Hippocampal formation (tissue), 2 donors: ENCODE measurements around the gene WDR74.
A peak's percentile ranks its signal among the peaks of the same experiment; 100 is the strongest.
"Not testable (repeated sequence)": the region's sequence is repeated elsewhere in the genome, so short reads cannot be mapped to it uniquely, and the experiment has no call there.

Experiments
- DNase-seq, 2 donors: peaks; one replicate each; lab custom pipeline; 2025; lab: John Stamatoyannopoulos, UW

WDR74 gene

GRCh38 chr11:62860835-62861563, 21.6 kb upstream of the WDR74 start:
- no peak for DNase-seq

DNA sequence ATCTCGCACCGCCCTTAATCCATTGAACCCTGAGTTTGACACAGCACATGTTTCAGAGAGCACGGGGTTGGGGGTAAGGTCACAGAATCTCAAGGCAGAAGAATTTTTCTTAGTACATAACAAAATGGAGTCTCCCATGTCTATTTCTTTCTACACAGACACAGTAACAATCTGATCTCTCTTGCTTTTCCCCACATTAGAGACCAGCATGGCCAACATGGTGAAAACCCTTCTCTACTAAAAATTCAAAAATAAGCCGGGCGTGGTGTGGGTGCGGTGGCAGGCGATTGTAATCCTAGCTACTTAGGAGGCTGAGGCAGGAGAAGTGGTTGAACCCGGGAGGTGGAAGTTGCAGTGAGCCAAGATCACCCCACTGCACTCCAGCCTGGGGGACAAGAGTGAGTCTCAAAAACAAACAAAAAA, 19.9 kb upstream of the WDR74 start:
- not testable (repeated sequence) for DNase-seq

DNA sequence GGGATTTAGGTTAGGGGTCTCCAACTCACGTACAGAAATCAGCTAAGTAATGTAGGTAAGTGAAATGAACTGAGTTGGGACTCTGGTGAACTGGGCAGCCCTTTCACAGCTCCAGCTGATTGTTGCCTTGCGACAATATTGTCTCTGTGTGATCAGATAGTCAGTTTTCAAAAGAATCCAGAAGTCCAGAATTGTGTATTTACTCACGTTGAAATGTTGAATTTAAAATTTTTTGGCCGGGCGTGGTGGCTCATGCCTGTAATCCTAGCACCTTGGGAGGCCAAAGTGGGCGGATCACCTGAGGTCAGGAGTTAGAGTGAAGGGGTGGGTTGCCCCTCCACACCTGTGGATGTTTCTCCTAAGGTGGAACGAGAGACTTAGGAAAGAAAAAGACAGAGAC, 18.8 kb upstream of the WDR74 start:
- no peak for DNase-seq

DNA sequence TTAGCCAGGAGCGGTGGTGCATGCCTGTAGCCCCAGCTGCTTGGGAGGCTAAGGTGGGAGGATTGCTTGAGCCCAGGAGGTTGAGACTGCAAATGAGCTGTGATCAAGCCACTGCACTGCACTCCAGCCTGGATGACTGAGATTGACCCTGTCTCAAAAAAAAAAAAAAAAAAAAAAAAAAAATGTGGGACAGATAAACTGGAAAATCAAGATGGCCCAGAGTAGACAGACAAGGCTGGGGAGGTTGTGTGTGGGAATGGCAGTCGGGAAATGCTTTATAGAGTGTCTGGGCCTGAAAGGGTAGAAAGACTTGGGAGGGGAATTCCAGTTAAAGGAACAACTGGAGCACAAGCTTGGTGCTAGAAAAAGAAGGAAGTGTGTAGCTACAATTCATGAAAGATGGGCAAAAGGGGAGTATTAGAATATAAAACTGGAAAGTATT, 18.2 kb upstream of the WDR74 start:
- no peak for DNase-seq

DNA sequence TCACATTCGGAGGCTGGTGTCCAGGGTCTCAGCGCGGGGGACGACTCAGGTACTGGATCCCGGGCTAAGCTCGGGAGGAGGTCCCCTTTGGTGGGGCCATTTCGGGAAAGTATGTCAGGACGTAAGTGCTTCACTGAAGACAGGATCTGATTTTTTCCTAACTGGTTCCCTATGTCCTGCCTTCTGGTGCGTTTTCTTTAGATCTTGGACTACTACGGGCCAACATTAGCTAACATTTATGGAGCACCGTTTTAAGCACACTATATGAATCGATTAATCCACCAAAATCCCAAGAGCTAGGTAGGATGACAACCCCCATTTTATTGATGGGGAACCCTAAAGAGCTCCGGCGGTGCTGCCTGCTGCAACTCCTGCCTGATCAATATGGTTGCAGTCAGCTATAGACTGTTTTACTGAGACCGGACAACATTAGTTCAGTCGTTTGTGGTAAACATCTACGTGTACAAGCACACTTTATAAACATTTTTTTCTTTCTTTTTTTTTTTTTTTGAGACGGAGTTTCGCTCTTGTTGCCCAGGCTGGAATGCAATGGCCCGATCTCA, 17.0 kb upstream of the WDR74 start:
- DNase-seq = no peak

DNA sequence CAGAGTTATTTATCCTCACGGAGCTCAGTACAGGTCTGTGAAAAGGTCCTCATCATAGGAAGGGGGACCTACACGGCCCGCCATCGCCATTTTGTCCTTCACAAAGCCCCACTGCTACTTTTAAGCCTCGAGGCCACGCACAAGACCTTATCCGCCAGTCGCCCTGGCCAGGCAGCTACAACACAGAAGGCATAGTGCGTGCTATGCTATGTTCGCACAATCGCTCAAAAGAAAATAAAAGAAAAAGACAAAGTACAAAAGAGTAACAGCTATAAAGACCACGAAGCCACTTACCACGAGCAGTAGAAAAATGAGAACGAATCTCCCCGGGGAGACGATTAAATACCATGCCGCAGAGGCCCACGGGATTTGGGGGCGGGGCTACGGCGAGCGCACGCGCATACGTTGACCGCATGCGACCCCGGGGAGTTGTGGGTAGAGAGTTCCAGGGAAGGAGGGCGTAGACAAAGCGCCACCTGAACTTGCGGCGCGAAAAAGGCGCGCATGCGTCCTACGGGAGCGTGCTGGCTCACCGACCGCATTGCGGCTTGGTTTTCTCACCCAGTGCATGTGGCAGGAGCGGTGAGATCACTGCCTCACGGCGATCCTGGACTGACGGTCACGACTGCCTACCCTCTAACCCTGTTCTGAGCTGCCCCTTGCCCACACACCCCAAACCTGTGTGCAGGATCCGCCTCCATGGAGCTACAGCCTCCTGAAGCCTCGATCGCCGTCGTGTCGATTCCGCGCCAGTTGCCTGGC, 16.4 kb upstream of the WDR74 start:
- DNase-seq = peak; percentile 93 to 95

DNA sequence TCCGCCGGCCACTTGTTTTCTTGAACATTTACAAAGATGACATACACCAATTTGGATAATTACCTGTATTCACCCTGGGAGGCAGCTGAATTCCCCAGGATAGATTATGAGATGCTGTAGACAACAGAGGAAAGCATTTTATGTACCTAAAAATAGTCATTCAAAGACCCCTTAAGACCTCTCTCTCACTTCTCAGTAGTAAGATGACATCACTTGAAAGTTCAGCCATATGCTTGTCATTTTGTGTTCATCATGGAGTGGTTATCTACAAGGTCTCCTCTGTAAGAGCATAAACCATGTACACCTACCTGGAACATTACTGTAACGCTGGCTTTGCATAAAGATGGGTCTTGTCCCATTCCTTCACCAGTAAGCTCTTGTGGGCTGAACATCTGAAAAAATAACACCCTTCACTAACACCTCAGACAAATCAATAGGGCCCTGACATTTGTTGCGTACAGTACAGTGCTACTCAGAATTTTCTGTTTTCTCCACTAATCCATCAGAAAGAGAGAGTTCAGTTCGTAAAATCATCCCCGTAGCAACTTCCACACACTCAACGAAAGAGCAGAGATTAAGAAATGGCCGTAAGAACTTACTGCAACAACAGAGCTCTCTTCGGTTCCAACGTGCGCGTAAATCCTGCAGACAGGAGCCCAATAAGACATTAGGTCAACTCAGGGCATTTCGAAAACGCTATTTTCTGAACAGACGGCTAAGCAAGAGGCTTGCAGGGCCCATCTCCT, 15.6 kb upstream of the WDR74 start:
- DNase-seq = no peak

DNA sequence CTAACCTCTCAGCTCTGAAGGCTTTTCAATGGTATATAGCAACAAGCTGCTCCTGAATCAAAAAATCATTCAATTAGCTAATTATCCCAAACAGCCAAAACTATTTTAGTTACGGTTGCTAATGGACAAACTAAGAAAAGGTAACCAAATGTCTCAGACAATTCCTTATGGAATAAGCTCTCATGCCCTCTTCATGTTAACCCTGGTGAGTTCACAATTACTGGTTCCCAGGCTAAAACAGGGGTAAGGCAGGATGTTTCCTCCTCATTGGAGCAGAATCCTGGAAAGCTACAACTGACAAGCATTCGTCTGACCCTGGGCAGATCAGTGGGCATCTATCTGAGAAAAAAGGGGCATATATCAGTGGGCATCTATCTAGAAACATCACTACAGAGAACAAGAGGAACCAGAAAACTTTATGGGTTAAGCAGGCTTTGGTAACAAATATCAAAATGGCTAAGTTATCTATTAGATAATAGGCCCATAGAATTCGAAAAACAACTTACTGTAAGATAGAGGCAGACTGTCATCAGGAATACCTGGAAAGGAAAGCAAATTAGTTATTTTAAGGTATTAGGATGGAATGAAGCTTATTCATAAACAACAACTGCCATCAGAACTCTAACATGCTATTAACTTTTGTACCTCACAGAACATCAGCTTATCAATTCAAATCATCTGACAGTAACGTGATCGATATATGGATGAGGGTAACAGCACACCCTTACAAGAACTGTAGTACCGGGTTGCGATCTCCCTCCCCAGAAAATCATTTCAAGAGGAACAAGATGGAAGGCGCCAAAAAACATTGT, 14.8 kb upstream of the WDR74 start:
- DNase-seq = no peak

GRCh38 chr11:62853279-62853965, 14.0 kb upstream of the WDR74 start:
- DNase-seq = no peak

DNA sequence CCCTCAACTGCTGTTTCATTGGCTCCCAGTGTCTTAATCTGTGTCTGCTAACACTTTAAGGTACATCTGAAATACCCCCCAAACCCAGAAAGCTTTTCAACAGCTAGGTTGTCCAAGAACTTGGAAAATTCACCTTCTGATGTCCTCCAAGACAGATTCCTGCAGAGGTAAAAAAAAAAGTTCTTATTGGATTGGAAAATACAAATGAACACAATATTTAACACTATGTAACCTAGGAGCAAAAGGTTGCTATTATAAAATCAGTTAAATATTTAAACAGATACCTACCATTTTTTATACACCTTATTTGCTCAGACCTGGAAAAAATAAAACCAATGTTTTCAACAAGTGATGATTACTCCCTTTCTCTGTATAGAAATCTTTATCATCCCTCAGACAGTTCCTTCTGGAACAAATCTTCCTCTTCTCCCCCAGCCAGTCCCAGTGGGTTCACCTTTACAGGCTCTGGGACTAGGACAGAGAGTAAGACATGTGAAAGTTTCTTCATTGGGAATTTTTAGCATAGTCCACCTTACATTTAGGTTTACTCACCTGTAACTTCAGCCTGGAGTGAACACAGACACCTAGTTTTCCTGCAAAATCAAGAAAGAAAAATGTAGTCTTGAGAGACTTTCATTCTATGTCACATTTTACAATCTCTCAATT, 13.3 kb upstream of the WDR74 start:
- no peak for DNase-seq

GRCh38 chr11:62851807-62852522, 12.6 kb upstream of the WDR74 start:
- no peak for DNase-seq

GRCh38 chr11:62850911-62851806, 11.8 kb upstream of the WDR74 start:
- no peak for DNase-seq

DNA sequence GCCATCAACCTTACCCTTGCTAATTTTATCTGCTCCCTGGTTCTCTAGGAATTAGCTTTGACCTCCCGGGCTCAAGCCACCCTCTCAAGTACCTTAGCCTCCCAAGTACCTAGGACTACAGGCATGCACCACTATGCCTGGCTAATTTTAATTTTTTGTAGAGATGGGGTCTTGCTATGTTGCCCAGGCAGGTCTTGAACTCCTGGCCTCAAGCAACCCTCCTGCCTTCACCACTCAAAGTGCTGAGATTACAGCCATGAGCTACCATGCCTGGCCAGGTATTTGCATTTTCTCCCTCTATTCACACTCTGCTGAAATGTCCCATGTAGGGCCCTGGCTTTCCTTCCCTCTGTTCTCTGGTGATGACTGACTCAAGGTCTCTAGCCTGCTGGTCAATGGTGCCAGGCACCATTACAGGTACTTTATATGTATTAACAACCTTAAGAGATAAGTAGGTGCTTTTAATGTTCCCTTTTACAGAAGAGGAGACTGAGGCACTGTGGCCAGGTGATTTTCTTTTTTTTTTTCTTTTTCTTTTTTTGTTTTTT, 8.5 kb upstream of the WDR74 start:
- no peak for DNase-seq

- DNase-seq = no peak
Observed at GRCh38 chr11:62846177-62846576, 6.8 kb upstream of the WDR74 start.

DNA sequence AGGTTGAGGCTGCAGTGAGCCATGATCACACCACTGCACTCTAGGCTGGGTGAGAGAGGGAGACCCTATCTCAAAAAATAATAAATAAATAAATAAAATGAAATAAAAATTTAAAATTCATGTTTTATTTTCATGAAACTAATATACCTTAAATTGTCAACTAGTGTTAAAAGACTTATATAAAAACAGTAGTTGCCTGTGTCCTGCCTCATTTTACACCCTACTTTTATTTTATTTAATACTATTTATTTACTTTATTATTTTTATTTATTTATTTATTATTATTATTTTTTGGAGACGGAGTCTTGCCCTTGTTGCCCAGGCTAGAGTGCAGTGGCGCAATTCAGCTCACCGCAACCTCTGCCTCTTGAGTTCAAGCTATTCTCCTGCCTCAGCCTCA, 4.8 kb upstream of the WDR74 start:
- DNase-seq = no peak

DNA sequence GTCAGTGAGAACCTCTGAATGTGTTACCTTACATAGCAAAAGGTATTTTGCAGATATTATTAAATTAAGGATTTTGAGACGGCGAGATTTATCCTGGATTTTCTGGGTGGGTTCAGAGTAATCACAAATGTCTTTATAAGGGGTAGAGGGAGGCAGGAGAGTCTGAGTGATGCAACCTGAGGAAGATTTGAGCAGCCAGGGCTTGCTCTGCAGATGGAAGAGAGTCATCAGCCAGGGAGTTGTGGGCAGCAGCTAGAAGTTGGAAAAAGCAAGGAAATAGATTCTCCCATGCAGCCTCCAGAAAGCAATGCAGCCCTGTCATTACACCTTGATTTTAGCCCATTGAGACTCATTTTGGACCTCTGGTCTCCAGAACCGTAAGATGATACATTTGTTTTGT, 4.1 kb upstream of the WDR74 start:
- DNase-seq = no peak

GRCh38 chr11:62842891-62843290, 3.5 kb upstream of the WDR74 start:
- not testable (repeated sequence) for DNase-seq

GRCh38 chr11:62842171-62842741, 2.9 kb upstream of the WDR74 start:
- DNase-seq = peak in 1 of 2 donors; percentile 56
